ENCODE results near the gene HS3ST6.

DNA sequence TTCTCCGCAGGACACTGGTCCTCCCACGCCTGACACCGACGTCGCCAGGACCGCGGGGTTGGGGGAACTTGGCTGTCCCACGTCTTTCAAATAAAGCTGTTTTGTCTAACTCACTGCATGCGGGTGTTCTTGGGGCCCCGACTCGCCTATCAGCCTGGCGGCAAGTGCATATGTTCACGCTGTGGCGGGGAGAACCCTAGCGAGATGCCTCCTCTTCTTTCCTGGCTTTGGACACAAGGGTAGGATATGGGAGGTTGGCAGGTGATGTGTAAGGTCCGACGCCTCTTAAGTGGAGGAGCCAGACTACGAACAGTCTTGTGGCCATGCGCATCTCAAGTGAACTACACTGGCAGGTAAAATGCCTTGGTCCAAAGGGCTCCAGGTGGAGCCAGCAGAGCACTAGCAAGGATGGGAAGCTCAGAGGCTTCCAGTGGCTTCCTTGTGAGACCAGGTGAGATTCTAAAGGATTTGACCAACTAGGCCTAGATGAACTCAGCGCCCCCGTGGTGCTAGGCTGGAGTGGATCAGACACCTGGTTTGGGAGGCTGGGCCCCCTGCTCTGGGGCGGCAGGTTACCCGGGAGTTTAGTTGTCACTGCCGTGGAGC is 47.3 kb upstream of the HS3ST6 start:
- TF ChIP-seq, protein P1, sequence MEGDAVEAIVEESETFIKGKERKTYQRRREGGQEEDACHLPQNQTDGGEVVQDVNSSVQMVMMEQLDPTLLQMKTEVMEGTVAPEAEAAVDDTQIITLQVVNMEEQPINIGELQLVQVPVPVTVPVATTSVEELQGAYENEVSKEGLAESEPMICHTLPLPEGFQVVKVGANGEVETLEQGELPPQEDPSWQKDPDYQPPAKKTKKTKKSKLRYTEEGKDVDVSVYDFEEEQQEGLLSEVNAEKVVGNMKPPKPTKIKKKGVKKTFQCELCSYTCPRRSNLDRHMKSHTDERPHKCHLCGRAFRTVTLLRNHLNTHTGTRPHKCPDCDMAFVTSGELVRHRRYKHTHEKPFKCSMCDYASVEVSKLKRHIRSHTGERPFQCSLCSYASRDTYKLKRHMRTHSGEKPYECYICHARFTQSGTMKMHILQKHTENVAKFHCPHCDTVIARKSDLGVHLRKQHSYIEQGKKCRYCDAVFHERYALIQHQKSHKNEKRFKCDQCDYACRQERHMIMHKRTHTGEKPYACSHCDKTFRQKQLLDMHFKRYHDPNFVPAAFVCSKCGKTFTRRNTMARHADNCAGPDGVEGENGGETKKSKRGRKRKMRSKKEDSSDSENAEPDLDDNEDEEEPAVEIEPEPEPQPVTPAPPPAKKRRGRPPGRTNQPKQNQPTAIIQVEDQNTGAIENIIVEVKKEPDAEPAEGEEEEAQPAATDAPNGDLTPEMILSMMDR (IDR thresholded peaks at IDR 0.05) = no peak
- TF ChIP-seq EP300 (IDR thresholded peaks at IDR 0.05; ENCODE audit: low read depth) = no peak
- peak in 1 of 3 donors; percentile 3 for TF ChIP-seq POLR2AphosphoS5 (IDR thresholded peaks at IDR 0.05)
- no peak for TF ChIP-seq POLR2A (IDR thresholded peaks at IDR 0.05)

All from transverse colon (tissue), 4 donors.